Osteocyte (in vitro differentiated cells): Measurements from ENCODE around the gene SPTA1. TPM values are rescaled to one million over a fixed set of nuclear protein-coding genes. Genes with fewer than 3 reads are reported as not detected.

Source experiments
- DNase-seq: peaks from one replicate; pipeline ENCODE4 v3.0.0; 2021; ENCODE audit warnings: mixed read lengths; ENCODE audit not compliant: unreplicated experiment; ENCODE audit errors: extremely low spot score
- H3K27ac Mint-ChIP-seq: one replicate; pipeline ENCODE4 v1.8.0; 2021; ENCODE audit warnings: mild to moderate bottlenecking, mixed read lengths; ENCODE audit not compliant: unreplicated experiment
- H3K27me3 Mint-ChIP-seq: one replicate; pipeline ENCODE4 v1.8.0; 2021; ENCODE audit warnings: mixed read lengths; ENCODE audit not compliant: unreplicated experiment
- H3K36me3 Mint-ChIP-seq: one replicate; pipeline ENCODE4 v1.8.0; 2021; ENCODE audit warnings: mixed read lengths; ENCODE audit not compliant: unreplicated experiment
- H3K4me1 Mint-ChIP-seq: one replicate; pipeline ENCODE4 v1.8.0; 2021; ENCODE audit warnings: mixed read lengths; ENCODE audit not compliant: unreplicated experiment
- H3K4me3 Mint-ChIP-seq: one replicate; pipeline ENCODE4 v1.8.0; 2021; ENCODE audit warnings: mild to moderate bottlenecking, moderate library complexity, mixed read lengths; ENCODE audit not compliant: unreplicated experiment
- H3K9me3 Mint-ChIP-seq: one replicate; pipeline ENCODE4 v1.8.0; 2021; ENCODE audit warnings: mixed read lengths; ENCODE audit not compliant: unreplicated experiment
- total RNA-seq: library from RNA; stranded (reverse); gene quantifications from 2 replicates; pipeline ENCODE4 v1.2.1, GENCODE V29; 2021
- TF ChIP-seq, protein P1 (sequence below): fragments of 200-600 bp; sonication (generic); IDR thresholded peaks from 2 replicates; pipeline ENCODE4 v1.5.0; 2021; ENCODE audit warnings: antibody characterized with exemption, mild to moderate bottlenecking, moderate library complexity

SPTA1 gene
- total RNA-seq, 1 donor from 2014 or later = not detected

- DNase-seq = no peak
- H3K4me1 Mint-ChIP-seq = no peaks in the 10 kb centered on the region
- no peaks in the 10 kb centered on the region for H3K9me3 Mint-ChIP-seq
- H3K27me3 Mint-ChIP-seq = peaks cover 4% of the 10 kb centered on the region
- TF ChIP-seq, protein P1, sequence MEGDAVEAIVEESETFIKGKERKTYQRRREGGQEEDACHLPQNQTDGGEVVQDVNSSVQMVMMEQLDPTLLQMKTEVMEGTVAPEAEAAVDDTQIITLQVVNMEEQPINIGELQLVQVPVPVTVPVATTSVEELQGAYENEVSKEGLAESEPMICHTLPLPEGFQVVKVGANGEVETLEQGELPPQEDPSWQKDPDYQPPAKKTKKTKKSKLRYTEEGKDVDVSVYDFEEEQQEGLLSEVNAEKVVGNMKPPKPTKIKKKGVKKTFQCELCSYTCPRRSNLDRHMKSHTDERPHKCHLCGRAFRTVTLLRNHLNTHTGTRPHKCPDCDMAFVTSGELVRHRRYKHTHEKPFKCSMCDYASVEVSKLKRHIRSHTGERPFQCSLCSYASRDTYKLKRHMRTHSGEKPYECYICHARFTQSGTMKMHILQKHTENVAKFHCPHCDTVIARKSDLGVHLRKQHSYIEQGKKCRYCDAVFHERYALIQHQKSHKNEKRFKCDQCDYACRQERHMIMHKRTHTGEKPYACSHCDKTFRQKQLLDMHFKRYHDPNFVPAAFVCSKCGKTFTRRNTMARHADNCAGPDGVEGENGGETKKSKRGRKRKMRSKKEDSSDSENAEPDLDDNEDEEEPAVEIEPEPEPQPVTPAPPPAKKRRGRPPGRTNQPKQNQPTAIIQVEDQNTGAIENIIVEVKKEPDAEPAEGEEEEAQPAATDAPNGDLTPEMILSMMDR = no peak
- no peaks in the 10 kb centered on the region for H3K36me3 Mint-ChIP-seq
- no peak overlapping the region for H3K27ac Mint-ChIP-seq
- no peak overlapping the region for H3K4me3 Mint-ChIP-seq
Observed at GRCh38 chr1:158687037-158687436, 522 bp upstream of the SPTA1 start.

DNA sequence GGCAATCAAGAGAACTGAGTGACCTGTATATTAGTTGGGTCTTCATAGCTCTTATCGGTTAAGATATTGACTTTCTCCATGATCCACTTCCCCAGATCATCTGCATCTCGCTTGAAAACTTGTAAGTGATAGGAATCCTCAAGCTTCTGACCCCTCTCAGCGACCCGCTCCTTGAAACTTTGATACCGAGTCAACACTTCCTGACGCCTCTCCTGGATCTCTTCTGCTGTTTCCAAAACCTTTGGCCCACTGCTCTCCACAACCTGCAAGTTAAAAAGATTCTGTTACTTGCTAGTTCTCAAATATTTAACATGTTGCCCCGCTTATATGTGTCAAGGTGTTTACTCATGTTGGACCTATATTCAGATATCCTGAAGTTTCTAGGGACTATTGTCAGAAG is 1.4 kb downstream of the SPTA1 start:
- H3K36me3 Mint-ChIP-seq = no peaks in the 10 kb centered on the region
- H3K27me3 Mint-ChIP-seq = peaks cover 4% of the 10 kb centered on the region
- H3K27ac Mint-ChIP-seq = no peak overlapping the region
- TF ChIP-seq, protein P1 = no peak
- no peak overlapping the region for H3K4me3 Mint-ChIP-seq
- DNase-seq = no peak
- H3K4me1 Mint-ChIP-seq = no peaks in the 10 kb centered on the region
- no peaks in the 10 kb centered on the region for H3K9me3 Mint-ChIP-seq

- Mint-ChIP-seq H3K27me3 (peaks cover 4% of the 10 kb centered on the region), H3K4me3 (no peak overlapping the region), H3K9me3 (no peaks in the 10 kb centered on the region), H3K4me1 (no peaks in the 10 kb centered on the region), H3K36me3 (no peaks in the 10 kb centered on the region), H3K27ac (no peak overlapping the region)
- TF ChIP-seq, protein P1 = no peak
- DNase-seq = no peak
Observed at GRCh38 chr1:158681606-158682005, 4.9 kb downstream of the SPTA1 start.

DNA sequence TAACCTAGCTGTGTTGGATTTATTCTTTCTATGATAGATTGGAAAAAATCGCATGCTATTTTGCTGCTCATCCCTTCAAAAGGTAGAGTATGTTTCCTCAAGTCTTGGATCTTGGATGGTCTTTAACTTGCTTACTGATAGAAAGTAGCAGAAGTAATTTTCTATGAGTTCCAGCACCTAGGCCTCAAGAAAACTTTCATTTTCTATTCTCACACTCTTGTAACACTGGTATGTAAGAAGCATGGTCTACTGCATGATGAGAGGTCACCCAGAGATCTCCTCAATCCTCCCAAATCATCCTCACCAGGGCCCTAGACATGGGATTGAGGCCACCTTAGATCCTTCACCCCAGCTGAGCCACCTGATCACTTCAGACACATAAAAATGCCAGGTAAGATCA is 7.2 kb downstream of the SPTA1 start:
- DNase-seq = no peak
- TF ChIP-seq, protein P1 = no peak
- Mint-ChIP-seq H3K27me3 (peaks cover 4% of the 10 kb centered on the region), H3K36me3 (no peaks in the 10 kb centered on the region), H3K9me3 (no peaks in the 10 kb centered on the region), H3K4me1 (no peaks in the 10 kb centered on the region), H3K4me3 (no peak overlapping the region), H3K27ac (no peak overlapping the region)

DNA sequence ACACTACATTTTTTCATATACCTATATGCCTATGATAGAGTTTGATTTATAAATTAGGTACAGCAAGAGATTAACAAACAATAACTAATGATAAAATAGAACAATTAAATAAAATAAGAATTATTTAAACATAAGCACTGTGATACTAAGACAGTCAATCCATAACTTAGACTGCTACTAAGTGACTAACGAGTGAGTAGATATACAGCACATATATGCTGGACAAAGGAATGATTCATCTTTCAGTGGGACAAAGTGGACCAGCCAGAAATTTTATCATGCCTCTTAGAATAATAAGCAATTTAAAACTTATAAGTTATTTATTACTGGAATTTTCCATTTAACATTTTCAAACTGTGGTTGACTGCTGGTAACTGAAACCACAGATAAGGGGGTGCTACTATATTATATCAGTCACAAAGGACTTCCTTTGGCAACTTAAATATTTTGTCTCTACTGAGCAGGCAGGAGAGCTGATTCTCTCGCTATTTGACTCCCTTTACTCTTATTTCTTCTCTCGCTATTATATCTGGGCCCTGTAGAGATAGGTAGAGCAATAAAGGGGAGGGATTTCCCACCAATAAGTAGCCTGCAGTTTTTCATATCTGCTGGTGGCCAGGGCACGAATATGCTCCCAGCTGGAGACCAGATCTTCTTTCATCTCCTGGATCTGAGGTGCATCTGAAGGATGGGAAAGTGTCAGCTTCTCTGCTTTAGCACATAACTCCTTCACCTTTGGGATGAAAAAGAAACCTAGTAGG is 10.8 kb downstream of the SPTA1 start:
- Mint-ChIP-seq H3K4me3 (no peak overlapping the region), H3K27me3 (no peaks in the 10 kb centered on the region), H3K36me3 (no peaks in the 10 kb centered on the region), H3K4me1 (no peaks in the 10 kb centered on the region), H3K9me3 (no peaks in the 10 kb centered on the region), H3K27ac (no peak overlapping the region)
- no peak for DNase-seq
- TF ChIP-seq, protein P1 = no peak
